Measurements from ENCODE around the gene PPIL3. TPM values are rescaled to one million over a fixed set of nuclear protein-coding genes. Genes with fewer than 3 reads are reported as not detected.
A peak's percentile ranks its signal among the peaks of the same experiment; 100 is the strongest.
"Not testable (repeated sequence)": the region's sequence is repeated elsewhere in the genome, so short reads cannot be mapped to it uniquely, and the experiment has no call there.

PPIL3 gene
- total and polyA plus RNA-seq, 4 donors = 43.9 to 74.0 (median 61.5) TPM

DNA sequence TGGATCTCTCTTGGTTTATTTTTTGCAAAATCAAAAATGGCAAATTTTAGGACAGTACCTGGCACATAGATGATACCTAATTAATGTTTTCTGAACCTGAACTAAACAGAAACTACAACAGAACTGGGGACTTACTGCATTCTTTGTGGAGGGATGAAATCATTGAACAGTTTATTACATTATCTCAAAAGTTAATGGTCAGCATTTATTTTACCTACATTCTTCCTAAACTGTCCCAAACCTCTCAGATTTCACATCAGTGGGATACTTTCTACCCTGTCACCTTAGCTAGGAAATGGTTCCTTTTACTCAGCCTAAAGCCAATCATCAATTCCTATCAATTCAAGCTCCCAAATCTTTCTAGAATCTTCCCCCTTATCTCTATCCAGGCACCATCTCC lies 10.6 kb upstream of the PPIL3 start:
- Histone ChIP-seq H3K4me1 (ENCODE audit: control insufficient read depth, insufficient read depth, low read length) (no peaks in the 10 kb centered on the region), H3K27ac (ENCODE audit: low read depth, low read length) (no peak overlapping the region), H3K36me3 (ENCODE audit: control insufficient read depth, insufficient read depth, low read length) (peaks cover 25% of the 10 kb centered on the region), H3K9me3 (ENCODE audit: control insufficient read depth, insufficient read depth, low read length) (no peaks in the 10 kb centered on the region), H3K27me3 (ENCODE audit: control insufficient read depth, insufficient read depth, low read length) (no peaks in the 10 kb centered on the region), H3K4me3 (ENCODE audit: low read depth, low read length) (no peak overlapping the region)
- no peak for DNase-seq (ENCODE audit: low read depth in 4 of 6, low spot score in 6 of 6)

DNA sequence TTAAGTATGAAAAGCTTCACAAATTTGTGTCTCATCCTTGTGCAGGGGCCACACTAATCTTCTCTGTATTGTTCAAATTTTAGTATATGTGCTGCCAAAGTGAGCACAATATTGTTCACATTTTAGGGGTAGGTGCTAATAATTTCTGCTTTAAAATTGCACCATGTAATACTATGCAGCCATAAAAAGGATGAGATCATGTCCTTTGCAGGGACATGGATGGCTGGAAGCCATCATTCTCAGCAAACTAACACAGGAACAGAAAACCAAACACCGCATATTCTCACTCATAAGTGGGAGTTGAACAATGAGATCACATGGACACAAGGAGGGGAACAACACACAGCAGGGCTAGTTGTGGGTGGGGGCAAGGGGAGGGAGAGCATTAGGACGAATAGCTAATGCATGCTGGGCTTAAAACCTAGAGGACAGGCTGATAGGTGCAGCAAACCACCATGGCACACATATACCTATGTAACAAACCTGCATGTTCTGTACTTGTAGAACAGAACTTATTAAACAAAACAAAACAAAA lies 7.1 kb downstream of the PPIL3 start:
- H3K36me3 ChIP-seq (ENCODE audit: control insufficient read depth, insufficient read depth, low read length) = peaks cover 43% of the 10 kb centered on the region
- H3K4me1 ChIP-seq (ENCODE audit: control insufficient read depth, insufficient read depth, low read length); H3K27me3 ChIP-seq (ENCODE audit: control insufficient read depth, insufficient read depth, low read length); H3K9me3 ChIP-seq (ENCODE audit: control insufficient read depth, insufficient read depth, low read length); DNase-seq (ENCODE audit: low read depth in 4 of 6, low spot score in 6 of 6); H3K4me3 ChIP-seq (ENCODE audit: low read depth, low read length); H3K27ac ChIP-seq (ENCODE audit: low read depth, low read length): not testable (repeated sequence)
- no CpG with 5 or more reads among the region's 2 CpGs for WGBS (ENCODE audit: insufficient coverage)

DNA sequence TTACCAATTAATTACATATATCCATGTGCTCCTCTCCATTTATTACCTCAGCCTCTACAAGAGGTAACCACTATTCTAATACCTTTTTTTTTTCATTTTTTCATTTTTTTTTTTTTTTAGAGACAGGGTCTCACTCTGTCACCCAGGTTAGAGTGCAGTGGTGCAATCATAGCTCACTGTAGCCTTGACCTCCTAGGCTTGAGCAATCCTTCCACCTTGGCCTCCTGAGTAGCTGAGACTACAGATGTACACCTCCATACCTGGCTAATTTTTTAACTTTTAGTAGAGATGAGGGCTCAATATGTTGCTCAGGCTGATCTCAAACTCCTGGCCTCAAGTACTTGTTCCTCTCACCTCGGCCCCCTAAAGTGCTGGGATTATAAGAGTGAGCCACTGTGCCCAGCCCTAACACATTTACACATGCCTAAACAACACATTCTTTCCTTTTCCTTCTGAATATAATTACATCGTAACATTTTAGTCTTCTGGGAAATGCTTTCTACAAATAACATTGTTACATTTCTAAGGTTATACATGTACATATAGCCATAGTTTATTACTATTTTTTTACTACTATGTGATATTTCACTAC lies 10.5 kb downstream of the PPIL3 start:
- Histone ChIP-seq H3K4me1 (ENCODE audit: control insufficient read depth, insufficient read depth, low read length) (no peaks in the 10 kb centered on the region), H3K36me3 (ENCODE audit: control insufficient read depth, insufficient read depth, low read length) (peaks cover 51% of the 10 kb centered on the region), H3K27me3 (ENCODE audit: control insufficient read depth, insufficient read depth, low read length) (no peaks in the 10 kb centered on the region), H3K9me3 (ENCODE audit: control insufficient read depth, insufficient read depth, low read length) (no peaks in the 10 kb centered on the region), H3K4me3 (ENCODE audit: low read depth, low read length) (no peak overlapping the region), H3K27ac (ENCODE audit: low read depth, low read length) (no peak overlapping the region)
- WGBS (ENCODE audit: insufficient coverage) = no CpG with 5 or more reads among the region's 2 CpGs
- no peak for DNase-seq (ENCODE audit: low read depth in 4 of 6, low spot score in 6 of 6)

DNA sequence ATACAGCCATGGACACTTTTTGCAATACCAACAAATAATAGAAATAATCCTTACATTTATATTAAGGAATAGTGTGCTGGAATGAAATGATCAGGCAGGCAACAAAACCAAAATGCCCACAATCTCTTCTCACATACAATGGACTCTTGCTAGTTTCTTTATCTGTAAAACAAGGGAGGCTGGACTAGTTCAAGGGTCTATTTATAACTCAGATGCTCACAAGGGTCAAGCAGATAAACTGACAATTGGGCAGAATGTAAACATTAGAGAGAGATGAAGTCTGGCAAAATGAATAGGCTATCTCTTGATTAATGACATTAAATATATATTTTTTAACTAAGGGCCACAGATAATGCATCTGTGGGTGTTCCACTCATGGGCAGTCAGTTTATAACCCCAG lies 11.4 kb downstream of the PPIL3 start:
- Histone ChIP-seq H3K4me1 (ENCODE audit: control insufficient read depth, insufficient read depth, low read length) (no peaks in the 10 kb centered on the region), H3K36me3 (ENCODE audit: control insufficient read depth, insufficient read depth, low read length) (peaks cover 49% of the 10 kb centered on the region), H3K4me3 (ENCODE audit: low read depth, low read length) (no peak overlapping the region), H3K27ac (ENCODE audit: low read depth, low read length) (no peak overlapping the region), H3K9me3 (ENCODE audit: control insufficient read depth, insufficient read depth, low read length) (no peaks in the 10 kb centered on the region), H3K27me3 (ENCODE audit: control insufficient read depth, insufficient read depth, low read length) (no peaks in the 10 kb centered on the region)
- no peak for DNase-seq (ENCODE audit: low read depth in 4 of 6, low spot score in 6 of 6)

DNA sequence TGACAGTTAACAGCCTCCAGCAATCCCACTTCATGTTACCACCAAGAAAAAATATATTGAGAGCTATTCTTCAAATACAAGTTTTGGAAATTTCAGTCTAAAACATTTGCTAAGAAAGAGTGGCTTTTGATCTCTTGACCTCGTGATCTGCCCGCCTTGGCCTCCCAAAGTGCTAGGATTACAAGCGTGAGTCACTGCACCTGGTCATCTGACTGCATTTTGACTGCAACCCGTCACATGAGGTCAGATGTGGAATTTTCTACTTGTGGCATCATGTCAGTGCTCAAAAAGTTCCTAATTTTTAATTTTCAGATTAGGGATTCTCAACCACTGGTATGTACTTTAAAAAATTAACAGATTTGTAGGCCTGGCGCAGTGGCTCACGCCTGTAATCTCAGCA lies 15.3 kb downstream of the PPIL3 start:
- Histone ChIP-seq H3K36me3 (ENCODE audit: control insufficient read depth, insufficient read depth, low read length) (peaks cover 44% of the 10 kb centered on the region), H3K27ac (ENCODE audit: low read depth, low read length) (no peak overlapping the region), H3K4me1 (ENCODE audit: control insufficient read depth, insufficient read depth, low read length) (no peaks in the 10 kb centered on the region), H3K4me3 (ENCODE audit: low read depth, low read length) (no peak overlapping the region), H3K27me3 (ENCODE audit: control insufficient read depth, insufficient read depth, low read length) (no peaks in the 10 kb centered on the region), H3K9me3 (ENCODE audit: control insufficient read depth, insufficient read depth, low read length) (no peaks in the 10 kb centered on the region)
- 100% methylated on average over 4 of the region's 6 CpGs for WGBS (ENCODE audit: insufficient coverage)
- DNase-seq (ENCODE audit: low read depth in 4 of 6, low spot score in 6 of 6) = no peak

DNA sequence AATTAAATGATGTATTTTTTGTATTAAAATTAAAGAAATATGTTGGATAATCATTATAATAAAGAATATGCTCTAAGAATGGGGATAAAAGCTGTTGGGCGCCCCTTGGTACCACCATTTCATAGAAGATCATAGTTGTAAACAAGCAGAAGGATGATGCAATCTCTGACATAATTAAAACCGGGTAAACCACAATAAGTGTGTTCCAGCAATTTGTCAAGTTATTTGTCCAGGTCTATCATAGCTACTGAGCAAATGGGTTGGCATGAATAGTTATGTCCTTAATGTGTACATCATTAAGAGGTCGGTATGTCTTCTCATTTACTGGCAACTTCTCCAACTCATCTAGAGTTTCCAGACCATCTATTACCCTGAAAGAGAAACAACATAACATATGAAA lies 17.7 kb downstream of the PPIL3 start:
- peaks cover 31% of the 10 kb centered on the region for H3K36me3 ChIP-seq (ENCODE audit: control insufficient read depth, insufficient read depth, low read length)
- H3K27me3 ChIP-seq (ENCODE audit: control insufficient read depth, insufficient read depth, low read length) = no peaks in the 10 kb centered on the region
- no peak overlapping the region for H3K4me3 ChIP-seq (ENCODE audit: low read depth, low read length)
- WGBS (ENCODE audit: insufficient coverage) = no CpG with 5 or more reads among the region's 3 CpGs
- H3K27ac ChIP-seq (ENCODE audit: low read depth, low read length) = no peak overlapping the region
- H3K4me1 ChIP-seq (ENCODE audit: control insufficient read depth, insufficient read depth, low read length) = no peaks in the 10 kb centered on the region
- DNase-seq (ENCODE audit: low read depth in 4 of 6, low spot score in 6 of 6) = no peak
- H3K9me3 ChIP-seq (ENCODE audit: control insufficient read depth, insufficient read depth, low read length) = no peaks in the 10 kb centered on the region

DNA sequence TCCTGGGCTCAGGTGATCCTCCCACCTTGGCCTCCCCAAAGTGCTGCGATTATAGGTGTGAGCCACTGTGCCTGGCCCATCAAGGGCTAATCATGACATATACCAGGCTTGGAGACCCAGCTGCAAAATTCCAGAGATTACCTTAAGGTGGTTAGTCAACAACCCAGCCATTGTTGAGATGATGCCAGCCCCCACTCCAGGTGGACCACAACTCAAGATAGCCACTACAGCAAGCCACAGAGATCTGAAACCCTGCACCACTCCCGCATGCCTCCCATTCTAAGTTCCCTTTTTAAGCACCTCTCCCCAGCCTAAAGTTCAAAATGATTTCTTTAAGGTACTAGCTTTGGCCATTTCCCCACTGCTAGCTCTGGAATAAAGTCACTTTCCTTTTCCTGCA lies 19.9 kb downstream of the PPIL3 start:
- Histone ChIP-seq H3K36me3 (ENCODE audit: control insufficient read depth, insufficient read depth, low read length) (peaks cover 21% of the 10 kb centered on the region), H3K4me1 (ENCODE audit: control insufficient read depth, insufficient read depth, low read length) (peaks cover 4% of the 10 kb centered on the region), H3K27ac (ENCODE audit: low read depth, low read length) (no peak overlapping the region), H3K9me3 (ENCODE audit: control insufficient read depth, insufficient read depth, low read length) (no peaks in the 10 kb centered on the region), H3K27me3 (ENCODE audit: control insufficient read depth, insufficient read depth, low read length) (no peaks in the 10 kb centered on the region), H3K4me3 (ENCODE audit: low read depth, low read length) (no peak overlapping the region)
- 96% methylated on average over 2 of the region's 2 CpGs for WGBS (ENCODE audit: insufficient coverage)
- no peak for DNase-seq (ENCODE audit: low read depth in 4 of 6, low spot score in 6 of 6)

DNA sequence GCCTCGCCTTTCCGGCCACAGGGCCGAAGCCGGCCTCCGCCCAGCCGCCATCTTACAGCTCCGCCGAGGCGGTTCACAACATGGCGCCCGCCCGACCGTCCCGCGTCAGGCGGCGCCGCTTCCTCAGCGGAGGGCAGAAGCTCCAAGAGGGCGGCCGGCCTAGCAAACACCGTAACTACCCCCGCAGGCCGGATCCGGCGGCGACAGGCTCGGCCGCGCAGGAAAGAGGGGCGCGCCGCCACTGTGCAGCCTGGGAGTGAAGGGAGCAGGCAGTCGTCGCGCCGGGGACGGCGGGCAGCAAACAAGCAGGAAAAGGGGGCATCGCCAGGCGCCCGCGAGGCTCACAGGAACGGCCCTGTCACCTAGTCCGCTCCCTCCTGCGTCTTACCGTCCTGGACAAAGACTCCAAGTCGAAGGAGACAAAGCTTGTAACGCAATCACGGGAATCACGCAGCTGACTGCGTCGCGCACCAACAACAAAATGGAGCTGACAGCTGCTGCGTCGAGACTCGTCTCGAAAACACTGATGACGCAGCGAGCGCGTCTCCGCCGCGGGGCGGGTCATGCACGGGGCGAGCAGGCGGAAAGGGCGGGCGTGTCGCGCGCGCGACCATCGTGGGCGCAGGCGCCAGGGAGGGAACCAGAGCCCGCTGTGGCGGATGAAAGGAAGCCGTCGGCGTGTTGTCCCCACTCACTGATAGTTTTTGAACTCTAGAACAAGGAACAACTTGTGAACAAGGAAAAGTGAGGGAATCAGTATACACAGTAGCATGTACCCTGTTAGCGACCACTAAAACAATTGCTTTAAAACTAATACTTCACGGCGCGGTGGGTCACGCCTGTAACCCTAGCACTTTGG lies 24.5 kb downstream of the PPIL3 start, which contains the start of gene CLK1:
TSS of gene CLK1 (minus strand) at position 483 of the 859 bp plus-strand sequence. CDS start 2,796 bp downstream, outside the sequence.
- Histone ChIP-seq H3K4me1 (ENCODE audit: control insufficient read depth, insufficient read depth, low read length) (peaks cover 4% of the 10 kb centered on the region), H3K4me3 (ENCODE audit: low read depth, low read length) (peak within 1 kb of the TSS; percentile 93), H3K27ac (ENCODE audit: low read depth, low read length) (peak within 1 kb of the TSS; percentile 99), H3K9me3 (ENCODE audit: control insufficient read depth, insufficient read depth, low read length) (no peaks in the 10 kb centered on the region), H3K36me3 (ENCODE audit: control insufficient read depth, insufficient read depth, low read length) (no peaks in the 10 kb centered on the region), H3K27me3 (ENCODE audit: control insufficient read depth, insufficient read depth, low read length) (no peaks in the 10 kb centered on the region)
- under 1% methylated on average over 82 of the region's 89 CpGs for WGBS (ENCODE audit: insufficient coverage)
- DNase-seq (ENCODE audit: low read depth in 4 of 6, low spot score in 6 of 6) = peak; percentile 89 to 98 (median 93)

DNA sequence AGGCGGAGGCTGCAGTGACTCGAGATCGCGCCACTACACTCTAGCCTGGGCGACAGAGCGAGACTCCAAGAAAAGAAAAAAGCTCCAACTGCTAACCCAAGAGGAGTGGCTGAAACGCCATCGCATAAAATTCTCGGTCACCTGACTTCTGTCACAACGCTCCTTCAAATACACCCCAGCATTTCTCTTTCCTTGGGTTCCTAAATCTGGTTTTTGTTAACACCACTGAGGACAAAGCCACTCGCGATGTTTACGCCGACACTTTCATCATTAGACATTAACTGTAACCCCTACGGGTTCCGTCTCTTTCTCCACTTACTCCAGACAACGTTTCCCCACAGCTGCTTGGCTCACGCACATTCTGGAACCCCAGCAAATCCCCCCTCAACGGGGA lies 25.1 kb downstream of the PPIL3 start:
- H3K9me3 ChIP-seq (ENCODE audit: control insufficient read depth, insufficient read depth, low read length) = no peaks in the 10 kb centered on the region
- peak in 1 of 6 donors; percentile 80 for DNase-seq (ENCODE audit: low read depth in 4 of 6, low spot score in 6 of 6)
- peak overlapping the region; percentile 99 for H3K27ac ChIP-seq (ENCODE audit: low read depth, low read length)

More for the DNA sequence above, 25.1 kb downstream of the PPIL3 start:
- WGBS (ENCODE audit: insufficient coverage) = 0% methylated on average over 19 of the region's 19 CpGs
- Histone ChIP-seq H3K27me3 (ENCODE audit: control insufficient read depth, insufficient read depth, low read length) (no peaks in the 10 kb centered on the region), H3K4me1 (ENCODE audit: control insufficient read depth, insufficient read depth, low read length) (peaks cover 7% of the 10 kb centered on the region), H3K36me3 (ENCODE audit: control insufficient read depth, insufficient read depth, low read length) (peaks cover 6% of the 10 kb centered on the region), H3K4me3 (ENCODE audit: low read depth, low read length) (peak overlapping the region; percentile 93)
